Esophagus muscularis mucosa (tissue), 4 donors: ENCODE measurements around the gene IGHMBP2. TPM values are rescaled to one million over a fixed set of nuclear protein-coding genes. Genes with fewer than 3 reads are reported as not detected.
"Not testable (repeated sequence)": the region's sequence is repeated elsewhere in the genome, so short reads cannot be mapped to it uniquely, and the experiment has no call there.

Experiments used
- DNase-seq: peaks from one replicate; pipeline ENCODE4 v3.0.0-alpha.2; 2017; ENCODE audit errors: extremely low spot score
- H3K27ac ChIP-seq, 4 donors: fragments of 200-600 bp; sonication (generic); replicated peaks in 1 of 4; 1 replicate in 3 of 4; 2 replicates in 1 of 4; pipeline ENCODE4 v1.5.1; 2016 to 2019; ENCODE audit warnings: mild to moderate bottlenecking in 1 of 4
- H3K27me3 ChIP-seq, 4 donors: fragments of 200-600 bp; sonication (generic); one replicate each; pipeline versions ENCODE4 v1.5.1 to v1.6.0; 2016 to 2019
- H3K36me3 ChIP-seq, 4 donors: fragments of 200-600 bp; sonication (generic); one replicate each; pipeline ENCODE4 v1.5.1; 2016 to 2019
- H3K4me1 ChIP-seq, 4 donors: fragments of 200-600 bp; sonication (generic); one replicate each; pipeline ENCODE4 v1.5.1; 2016 to 2019
- H3K4me3 ChIP-seq, 4 donors: fragments of 200-600 bp; sonication (generic); 1 replicate in 2 of 4; 2 replicates in 2 of 4; pipeline ENCODE4 v1.5.1; 2016 to 2019; ENCODE audit warnings: mild to moderate bottlenecking in 4 of 4, moderate library complexity in 1 of 4
- H3K9me3 ChIP-seq, 4 donors: fragments of 200-600 bp; sonication (generic); 1 replicate in 3 of 4; 2 replicates in 1 of 4; pipeline ENCODE4 v1.5.1; 2016 to 2019
- EP300 ChIP-seq: sonication (generic); formaldehyde crosslinking; IDR thresholded peaks from one replicate; pipeline ENCODE4 v1.6.1; 2017; ENCODE audit warnings: antibody characterized with exemption
- POLR2A ChIP-seq: fragments of 450-650 bp; IDR thresholded peaks from one replicate; pipeline ENCODE4 v1.6.1; 2017; ENCODE audit warnings: antibody characterized with exemption, moderate library complexity, mild to moderate bottlenecking, low read depth
- POLR2AphosphoS5 ChIP-seq, 2 donors: sonication (generic); formaldehyde crosslinking; IDR thresholded peaks; one replicate each; pipeline ENCODE4 v1.6.1; 2017; ENCODE audit warnings: antibody characterized with exemption in 2 of 2
- WGBS: methylation state at CpG from one replicate; pipeline ENCODE4 v1.1.5; 2018; 5-methylcytosine and 5-hydroxymethylcytosine counted together
- intact Hi-C: fragments of 100-400 bp; cut with DNase I; formaldehyde crosslinking; loops from one replicate; pipeline ENCODE4 v1.15.1; 2023
- total RNA-seq, 4 donors: library from RNA; depleted of rRNA; stranded (reverse); fragments of >200 nt; gene quantifications; one replicate each; pipeline versions ENCODE4 v1.1.0 to v1.2.1, GENCODE V29; 2016
- TF ChIP-seq, protein P1 (sequence below), 3 experiments: fragments of 200-600 bp in 2 of 3; fragments of 450-650 bp in 1 of 3; sonication (generic) in 2 of 3; IDR thresholded peaks; one replicate each; pipeline ENCODE4 v1.5.1; 2017 to 2019; ENCODE audit warnings: antibody characterized with exemption in 3 of 3, mild to moderate bottlenecking in 2 of 3, moderate library complexity in 1 of 3

IGHMBP2 gene
- total RNA-seq, 4 donors from 2014 or later = 11.6 to 30.8 (median 28.0) TPM

DNA sequence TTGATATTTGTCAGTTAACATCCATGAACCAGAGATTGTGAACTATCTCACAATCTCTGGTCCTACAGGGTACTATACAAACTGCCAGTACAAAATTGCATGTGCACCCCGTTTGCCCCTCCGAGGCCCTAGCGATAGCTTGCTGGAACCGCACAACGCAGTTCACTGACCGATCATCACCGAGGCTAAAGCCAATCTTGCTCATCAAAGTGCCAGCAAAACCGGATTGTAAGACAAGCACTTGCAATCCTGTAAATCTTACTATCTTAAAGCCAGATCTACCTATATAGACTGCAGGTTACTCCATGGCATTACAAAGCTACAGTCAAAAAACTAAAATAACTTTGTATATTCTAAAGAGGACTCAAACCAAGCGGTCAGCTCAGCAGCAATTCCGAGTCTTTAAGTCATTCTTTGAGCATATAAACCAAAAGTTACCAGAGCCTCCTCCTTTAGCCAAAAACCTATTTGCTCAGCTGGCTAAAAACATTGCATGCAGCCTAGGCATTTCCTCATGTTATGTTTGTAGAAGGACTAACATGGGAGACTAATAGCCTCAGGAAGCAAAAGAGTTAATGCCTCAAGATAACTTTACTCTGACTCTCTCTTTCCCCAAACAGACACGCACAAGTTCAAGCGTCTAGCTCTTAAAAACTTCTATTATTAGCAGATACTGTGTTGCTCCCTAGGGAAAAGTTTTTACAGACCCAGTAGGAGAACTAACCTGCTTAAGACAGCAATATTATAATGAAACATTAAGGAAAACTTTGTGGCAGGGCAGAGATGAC, 31.3 kb upstream of the IGHMBP2 start:
- 80% methylated on average over 12 of the region's 12 CpGs for WGBS
- H3K4me3 ChIP-seq = no peak overlapping the region
- no peaks in the 10 kb centered on the region for H3K27me3 ChIP-seq
- no peaks in the 10 kb centered on the region for H3K36me3 ChIP-seq
- H3K4me1 ChIP-seq = peaks cover 0 to 34% (median 12%) of the 10 kb centered on the region in 4 donors
- H3K9me3 ChIP-seq = no peaks in the 10 kb centered on the region
- H3K27ac ChIP-seq = no peak overlapping the region
- TF ChIP-seq EP300 = no peak
- TF ChIP-seq, protein P1, sequence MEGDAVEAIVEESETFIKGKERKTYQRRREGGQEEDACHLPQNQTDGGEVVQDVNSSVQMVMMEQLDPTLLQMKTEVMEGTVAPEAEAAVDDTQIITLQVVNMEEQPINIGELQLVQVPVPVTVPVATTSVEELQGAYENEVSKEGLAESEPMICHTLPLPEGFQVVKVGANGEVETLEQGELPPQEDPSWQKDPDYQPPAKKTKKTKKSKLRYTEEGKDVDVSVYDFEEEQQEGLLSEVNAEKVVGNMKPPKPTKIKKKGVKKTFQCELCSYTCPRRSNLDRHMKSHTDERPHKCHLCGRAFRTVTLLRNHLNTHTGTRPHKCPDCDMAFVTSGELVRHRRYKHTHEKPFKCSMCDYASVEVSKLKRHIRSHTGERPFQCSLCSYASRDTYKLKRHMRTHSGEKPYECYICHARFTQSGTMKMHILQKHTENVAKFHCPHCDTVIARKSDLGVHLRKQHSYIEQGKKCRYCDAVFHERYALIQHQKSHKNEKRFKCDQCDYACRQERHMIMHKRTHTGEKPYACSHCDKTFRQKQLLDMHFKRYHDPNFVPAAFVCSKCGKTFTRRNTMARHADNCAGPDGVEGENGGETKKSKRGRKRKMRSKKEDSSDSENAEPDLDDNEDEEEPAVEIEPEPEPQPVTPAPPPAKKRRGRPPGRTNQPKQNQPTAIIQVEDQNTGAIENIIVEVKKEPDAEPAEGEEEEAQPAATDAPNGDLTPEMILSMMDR (IDR thresholded peaks at IDR 0.05) = no peak
- no peak for TF ChIP-seq POLR2AphosphoS5 (IDR thresholded peaks at IDR 0.05)
- TF ChIP-seq POLR2A = no peak
- no peak for DNase-seq
- intact Hi-C loops = no loop called here

- Histone ChIP-seq H3K4me3 (no peak overlapping the region), H3K4me1 (peaks cover 0 to 15% (median 0%) of the 10 kb centered on the region in 4 donors), H3K27ac (no peak overlapping the region), H3K36me3 (peaks cover 0 to 10% (median 0%) of the 10 kb centered on the region in 4 donors), H3K9me3 (no peaks in the 10 kb centered on the region), H3K27me3 (no peaks in the 10 kb centered on the region)
- intact Hi-C loops = no loop called here
- no peak for TF ChIP-seq EP300
- TF ChIP-seq POLR2AphosphoS5 (IDR thresholded peaks at IDR 0.05) = no peak
- no peak for TF ChIP-seq POLR2A
- TF ChIP-seq, protein P1 (IDR thresholded peaks at IDR 0.05) = no peak
- DNase-seq = no peak
- WGBS = 87% methylated on average over 7 of the region's 7 CpGs
These were observed 25.7 kb upstream of the IGHMBP2 start for GRCh38 chr11:68878022-68878421.

GRCh38 chr11:68880851-68881250, 22.8 kb upstream of the IGHMBP2 start:
- no peaks in the 10 kb centered on the region for H3K27me3 ChIP-seq
- intact Hi-C loops = no loop called here
- no peaks in the 10 kb centered on the region for H3K9me3 ChIP-seq
- peaks cover 0 to 10% (median 0%) of the 10 kb centered on the region in 4 donors for H3K36me3 ChIP-seq
- no peaks in the 10 kb centered on the region for H3K4me1 ChIP-seq
- no peak overlapping the region for H3K4me3 ChIP-seq
- no peak for DNase-seq
- 95% methylated on average over 5 of the region's 5 CpGs for WGBS
- H3K27ac ChIP-seq = no peak overlapping the region
- no peak for TF ChIP-seq EP300

DNA sequence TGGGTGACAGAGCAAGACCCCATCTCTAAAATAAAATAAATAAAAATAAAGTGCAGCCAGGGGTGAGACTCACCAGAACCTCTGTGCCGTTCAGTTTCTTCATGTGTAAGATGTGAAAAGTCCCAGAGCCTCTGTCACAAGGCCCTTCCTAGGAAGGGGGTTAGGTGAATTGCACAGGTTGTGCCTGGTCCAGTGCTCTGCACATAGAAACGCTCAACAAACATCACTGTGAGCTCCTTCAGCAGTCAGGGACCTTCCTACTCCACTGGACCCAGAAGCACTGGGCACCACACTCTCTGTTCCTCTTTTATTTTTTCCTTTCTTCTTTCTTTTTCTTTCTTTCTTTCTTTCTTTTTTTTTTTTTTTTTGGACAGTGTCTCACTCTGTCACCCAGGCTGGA, 22.4 kb upstream of the IGHMBP2 start:
- DNase-seq = no peak
- intact Hi-C loops = no loop called here
- WGBS = 100% methylated on average over 2 of the region's 2 CpGs

GRCh38 chr11:68882391-68882790, 21.3 kb upstream of the IGHMBP2 start:
- TF ChIP-seq, protein P1 (IDR thresholded peaks at IDR 0.05) = no peak
- TF ChIP-seq EP300 = no peak
- no peak for TF ChIP-seq POLR2A
- TF ChIP-seq POLR2AphosphoS5 (IDR thresholded peaks at IDR 0.05) = no peak
- no peaks in the 10 kb centered on the region for H3K9me3 ChIP-seq
- no peak overlapping the region for H3K27ac ChIP-seq
- no peak overlapping the region for H3K4me3 ChIP-seq
- H3K4me1 ChIP-seq = no peaks in the 10 kb centered on the region
- DNase-seq = no peak
- H3K27me3 ChIP-seq = no peaks in the 10 kb centered on the region
- 99% methylated on average over 13 of the region's 13 CpGs for WGBS
- intact Hi-C loops = no loop called here
- peaks cover 0 to 10% (median 0%) of the 10 kb centered on the region in 4 donors for H3K36me3 ChIP-seq

More for the DNA sequence above, 22.4 kb upstream of the IGHMBP2 start:
- Histone ChIP-seq H3K36me3 (peaks cover 0 to 10% (median 0%) of the 10 kb centered on the region in 4 donors), H3K4me1 (no peaks in the 10 kb centered on the region), H3K9me3 (no peaks in the 10 kb centered on the region), H3K27me3 (no peaks in the 10 kb centered on the region), H3K27ac (no peak overlapping the region), H3K4me3 (no peak overlapping the region)
- no peak for TF ChIP-seq POLR2A
- TF ChIP-seq, protein P1 (IDR thresholded peaks at IDR 0.05) = no peak
- TF ChIP-seq EP300 = no peak
- no peak for TF ChIP-seq POLR2AphosphoS5 (IDR thresholded peaks at IDR 0.05)

DNA sequence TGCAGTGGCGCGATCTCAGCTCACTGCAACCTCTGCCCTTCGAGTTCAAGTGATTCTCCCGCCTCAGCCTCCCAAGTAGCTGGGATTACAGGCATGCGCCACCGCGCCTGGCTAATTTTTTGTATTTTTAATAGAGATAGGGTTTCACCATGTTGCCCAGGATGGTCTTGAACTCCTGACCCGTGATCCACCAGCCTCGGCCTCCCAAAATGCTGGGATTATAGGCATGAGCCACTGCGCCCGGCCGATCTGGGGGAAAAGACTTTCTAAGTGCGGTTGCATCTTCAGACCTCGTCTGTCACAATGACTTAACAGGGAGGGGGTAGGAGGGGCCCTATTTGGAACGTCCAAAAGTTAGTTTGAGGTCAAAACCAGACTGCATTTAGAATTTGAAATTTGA, 18.9 kb upstream of the IGHMBP2 start:
- H3K27ac ChIP-seq, H3K36me3 ChIP-seq, intact Hi-C loops, DNase-seq, H3K4me3 ChIP-seq, H3K4me1 ChIP-seq, H3K27me3 ChIP-seq, H3K9me3 ChIP-seq: not testable (repeated sequence)
- 98% methylated on average over 15 of the region's 15 CpGs for WGBS
